Spleen (tissue), 7 donors: ENCODE results near the gene PCBD1.

ENCODE experiments used
- CTCF ChIP-seq, 11 experiments: fragments of 200-600 bp in 7 of 11; fragments of 450-650 bp in 4 of 11; sonication (generic) in 4 of 11; IDR thresholded peaks in 8 of 11; conservative IDR thresholded peaks in 3 of 11; 1 replicate in 7 of 11; 2 replicates in 4 of 11; pipeline versions ENCODE4 v1.4.0 to v1.8.0; 2016 to 2021; ENCODE audit warnings: antibody characterized with exemption in 11 of 11, inconsistent platforms in 4 of 11, mild to moderate bottlenecking in 1 of 11
- POLR2A ChIP-seq, 3 donors: fragments of 450-650 bp; IDR thresholded peaks; one replicate each; pipeline ENCODE4 v1.5.1; 2017; ENCODE audit warnings: antibody characterized with exemption in 3 of 3, mild to moderate bottlenecking in 1 of 3
- POLR2AphosphoS5 ChIP-seq, 3 donors: sonication (generic); formaldehyde crosslinking; IDR thresholded peaks; one replicate each; pipeline ENCODE4 v1.5.1; 2017; ENCODE audit warnings: antibody characterized with exemption in 3 of 3
- donor health status: DM: no; HTN: no; CAD: no; lungs with moderate emphysema.
- donor health status: DM: no; HTN: no; CAD: no.
- donor health status: DM: no; HTN: no; CAD: no.

- TF ChIP-seq CTCF (IDR thresholded peaks at IDR 0.05 in 8 of 11, conservative IDR thresholded peaks at IDR 0.05 in 3 of 11) (no peak), POLR2A (IDR thresholded peaks at IDR 0.05) (no peak), POLR2AphosphoS5 (IDR thresholded peaks at IDR 0.05) (no peak)
These were observed 9.2 kb downstream of the PCBD1 start for GRCh38 chr10:70879207-70879606.
